Astrocyte (in vitro differentiated cells and primary cell): ENCODE data around the gene LUZP2.

Experiments used
- CTCF ChIP-seq: IDR thresholded peaks from 2 replicates; pipeline ENCODE4 v1.5.1; 2011; ENCODE audit warnings: low read depth, mild to moderate bottlenecking, inconsistent platforms, low read length, moderate library complexity; ENCODE audit not compliant: insufficient read depth
- EZH2 ChIP-seq: IDR thresholded peaks from 2 replicates; pipeline ENCODE4 v1.6.1; 2012; ENCODE audit warnings: mild to moderate bottlenecking, low read length, inconsistent platforms; ENCODE audit not compliant: insufficient read depth

GRCh38 chr11:24844406-24844805 lies 347.6 kb downstream of the LUZP2 start:
- no peak for TF ChIP-seq CTCF
- TF ChIP-seq EZH2 = no peak
